SHP77 treated with DMSO at 0.1 percent for 48 hours (cell line): ENCODE results near the gene BICD1.
"Not testable (repeated sequence)": the region's sequence is repeated elsewhere in the genome, so short reads cannot be mapped to it uniquely, and the experiment has no call there.

ENCODE experiments used
- DNase-seq: peaks from one replicate; lab custom pipeline; 2025; lab: John Stamatoyannopoulos, UW

BICD1 gene

GRCh38 chr12:32196250-32197198 lies 89.9 kb downstream of the BICD1 start:
- no peak for DNase-seq

GRCh38 chr12:32197421-32197820 lies 90.8 kb downstream of the BICD1 start:
- no peak for DNase-seq

- DNase-seq: no peak
These were observed 91.9 kb downstream of the BICD1 start for GRCh38 chr12:32198555-32198954.

GRCh38 chr12:32201096-32201495 lies 94.4 kb downstream of the BICD1 start:
- no peak for DNase-seq

GRCh38 chr12:32201976-32202375 lies 95.3 kb downstream of the BICD1 start:
- DNase-seq: no peak

GRCh38 chr12:32205731-32206130 lies 99.1 kb downstream of the BICD1 start:
- no peak for DNase-seq

- no peak for DNase-seq
These were observed 101.7 kb downstream of the BICD1 start for GRCh38 chr12:32208355-32208754.

- DNase-seq: no peak
These were observed 104.6 kb downstream of the BICD1 start for GRCh38 chr12:32211066-32211899.

GRCh38 chr12:32211900-32212156 lies 105.2 kb downstream of the BICD1 start:
- DNase-seq: no peak

- DNase-seq: no peak
These were observed 108.1 kb downstream of the BICD1 start for GRCh38 chr12:32214723-32215122.

GRCh38 chr12:32217354-32218310 lies 111.0 kb downstream of the BICD1 start:
- no peak for DNase-seq

GRCh38 chr12:32223941-32224340 lies 117.3 kb downstream of the BICD1 start:
- no peak for DNase-seq

GRCh38 chr12:32226768-32227167 lies 120.1 kb downstream of the BICD1 start:
- DNase-seq: no peak

- DNase-seq: no peak
These were observed 123.4 kb downstream of the BICD1 start for GRCh38 chr12:32229971-32230612.

- no peak for DNase-seq
These were observed 124.0 kb downstream of the BICD1 start for GRCh38 chr12:32230613-32230993.

- DNase-seq: not testable (repeated sequence)
These were observed 124.7 kb downstream of the BICD1 start for GRCh38 chr12:32231361-32231760.

GRCh38 chr12:32233568-32233967 lies 126.9 kb downstream of the BICD1 start:
- no peak for DNase-seq

GRCh38 chr12:32235251-32235650 lies 128.6 kb downstream of the BICD1 start:
- DNase-seq: no peak

- no peak for DNase-seq
These were observed 133.5 kb downstream of the BICD1 start for GRCh38 chr12:32240162-32240561.

GRCh38 chr12:32240831-32241230 lies 134.2 kb downstream of the BICD1 start:
- DNase-seq: no peak

GRCh38 chr12:32242641-32243040 lies 136.0 kb downstream of the BICD1 start:
- no peak for DNase-seq
